Keratinocyte (primary cell): Measurements from ENCODE around the gene ST6GALNAC5. TPM values are rescaled to one million over a fixed set of nuclear protein-coding genes. Genes with fewer than 3 reads are reported as not detected.

ENCODE experiments used
- DNase-seq: peaks from one replicate; pipeline ENCODE4 v3.0.0-alpha.2; 2011; ENCODE audit warnings: low read depth, missing footprints, low spot score
- FAIRE-seq: peaks from 2 replicates; lab custom pipeline; 2011; peaks lifted over from hg19 to GRCh38; lab: Jason Lieb, UNC
- H2AFZ ChIP-seq: 2 replicates; pipeline ENCODE4 v1.6.0; 2012; ENCODE audit warnings: low read length, control low read depth, inconsistent platforms; ENCODE audit not compliant: control insufficient read depth
- H3K27ac ChIP-seq: 2 replicates; pipeline ENCODE4 v1.5.1; 2011; ENCODE audit warnings: low read length; ENCODE audit not compliant: control insufficient read depth, insufficient read depth
- H3K27me3 ChIP-seq: 3 replicates; pipeline ENCODE4 v1.6.0; 2011; ENCODE audit warnings: low read length; ENCODE audit not compliant: control insufficient read depth, insufficient read depth; ENCODE audit errors: extremely low read depth
- H3K36me3 ChIP-seq, 2 experiments: 2 replicates in 1 of 2; 3 replicates in 1 of 2; pipeline ENCODE4 v1.5.1; 2011; ENCODE audit warnings: low read length in 2 of 2, mild to moderate bottlenecking in 1 of 2; ENCODE audit not compliant: control insufficient read depth in 2 of 2, insufficient read depth in 2 of 2; ENCODE audit errors: extremely low read depth in 1 of 2
- H3K4me1 ChIP-seq: 3 replicates; pipeline ENCODE4 v1.5.1; 2011; ENCODE audit warnings: low read length; ENCODE audit not compliant: control insufficient read depth, insufficient read depth; ENCODE audit errors: extremely low read depth
- H3K4me2 ChIP-seq: 3 replicates; pipeline ENCODE4 v1.6.0; 2011; ENCODE audit warnings: low read depth, low read length; ENCODE audit not compliant: control insufficient read depth, insufficient read depth; ENCODE audit errors: extremely low read depth
- H3K4me3 ChIP-seq, 3 experiments: fragments of 200-600 bp in 1 of 3; sonication (generic) in 1 of 3; 2 replicates in 2 of 3; 3 replicates in 1 of 3; pipeline ENCODE4 v1.5.1; 2011 to 2016; ENCODE audit warnings: low read length in 3 of 3, mild to moderate bottlenecking in 3 of 3, control low read depth in 2 of 3, inconsistent platforms in 1 of 3, low read depth in 1 of 3, mixed read lengths in 1 of 3, mixed run types in 1 of 3, moderate library complexity in 1 of 3; ENCODE audit not compliant: control insufficient read depth in 2 of 3, insufficient read depth in 2 of 3; ENCODE audit errors: extremely low read depth in 1 of 3
- H3K79me2 ChIP-seq: 2 replicates; pipeline ENCODE4 v1.6.0; 2012; ENCODE audit warnings: low read length; ENCODE audit not compliant: control insufficient read depth, insufficient read depth
- H3K9ac ChIP-seq: 3 replicates; pipeline ENCODE4 v1.6.0; 2011; ENCODE audit warnings: low read length; ENCODE audit not compliant: control insufficient read depth, insufficient read depth; ENCODE audit errors: extremely low read depth
- H3K9me1 ChIP-seq: 3 replicates; pipeline ENCODE4 v1.6.0; 2011; ENCODE audit warnings: low read length; ENCODE audit not compliant: control insufficient read depth, insufficient read depth; ENCODE audit errors: extremely low read depth
- H3K9me3 ChIP-seq: 2 replicates; pipeline ENCODE4 v1.5.1; 2012; ENCODE audit warnings: low read depth, low read length; ENCODE audit not compliant: control insufficient read depth
- H4K20me1 ChIP-seq: 3 replicates; pipeline ENCODE4 v1.6.0; 2011; ENCODE audit warnings: low read length; ENCODE audit not compliant: control insufficient read depth, insufficient read depth; ENCODE audit errors: extremely low read depth
- CTCF ChIP-seq, 3 experiments: IDR thresholded peaks in 1 of 3; conservative IDR thresholded peaks in 1 of 3; optimal IDR thresholded peaks in 1 of 3; 2 replicates in 2 of 3; 3 replicates in 1 of 3; pipeline versions ENCODE3 to v1.5.1; 2011; ENCODE audit warnings: low read length in 3 of 3, mild to moderate bottlenecking in 3 of 3, moderate library complexity in 2 of 3, control low read depth in 1 of 3, inconsistent platforms in 1 of 3; ENCODE audit not compliant: insufficient read depth in 2 of 3; ENCODE audit errors: extremely low read depth in 1 of 3
- EZH2 ChIP-seq: IDR thresholded peaks from one replicate; pipeline ENCODE4 v1.6.1; 2012; ENCODE audit warnings: inconsistent platforms, mild to moderate bottlenecking, low read length, moderate library complexity
- dilution Hi-C: fragments of 300-500 bp; cut with MboI; formaldehyde crosslinking; loops from one replicate; pipeline ENCODE4 v1.7.0; 2020; ENCODE audit warnings: low sequenced_read_pairs; ENCODE audit not compliant: extremely low pct_ligation_motif_present
- polyA plus RNA-seq, 5 experiments: library from polyadenylated mRNA; depleted of rRNA in 3 of 5; stranded (reverse) in 3 of 5; stranded (forward) in 1 of 5; unstranded in 1 of 5; fragments of >200 nt; gene quantifications; 1 replicate in 1 of 5; 2 replicates in 3 of 5; 3 replicates in 1 of 5; pipeline versions ENCODE4 v1.2.1 to v1.2.3, GENCODE V29; 2011 to 2012; ENCODE audit warnings: missing spikeins in 2 of 5, low read depth in 1 of 5, low replicate concordance in 1 of 5

The ST6GALNAC5 gene
- polyA plus RNA-seq, 1 donor (not counting 4 experiments of a cell fraction or from before 2014, with no cell fraction given) = 12.8 TPM

GRCh38 chr1:76951153-76951552 lies 83.9 kb downstream of the ST6GALNAC5 start:
- H3K9ac ChIP-seq = no peak overlapping the region
- dilution Hi-C loops = no loop called here
- FAIRE-seq (peak; percentile 53), DNase-seq (no peak)
- no peaks in the 10 kb centered on the region for H3K79me2 ChIP-seq
- no peak overlapping the region for H3K4me3 ChIP-seq
- H3K9me3 ChIP-seq = no peaks in the 10 kb centered on the region
- H3K36me3 ChIP-seq = no peaks in the 10 kb centered on the region
- H3K4me2 ChIP-seq = no peak overlapping the region
- no peaks in the 10 kb centered on the region for H3K9me1 ChIP-seq
- no peak for TF ChIP-seq CTCF (optimal IDR thresholded peaks at IDR 0.05 in 1 of 3, IDR thresholded peaks at IDR 0.05 in 1 of 3, conservative IDR thresholded peaks at IDR 0.05 in 1 of 3; ENCODE audit: extremely low read depth in 1 of 3, insufficient read depth in 2 of 3, low read length in 3 of 3)
- TF ChIP-seq EZH2 = no peak
- no peak overlapping the region for H2AFZ ChIP-seq
- peaks cover 21% of the 10 kb centered on the region for H3K4me1 ChIP-seq
- no peaks in the 10 kb centered on the region for H4K20me1 ChIP-seq
- no peak overlapping the region for H3K27ac ChIP-seq
- no peaks in the 10 kb centered on the region for H3K27me3 ChIP-seq

- dilution Hi-C loops = no loop called here
- H3K9ac ChIP-seq = no peak overlapping the region
- no peak overlapping the region for H3K4me2 ChIP-seq
- H2AFZ ChIP-seq = no peak overlapping the region
- H4K20me1 ChIP-seq = no peaks in the 10 kb centered on the region
- no peaks in the 10 kb centered on the region for H3K9me3 ChIP-seq
- H3K4me1 ChIP-seq = peaks cover 1% of the 10 kb centered on the region
- H3K4me3 ChIP-seq = no peak overlapping the region
- DNase-seq = no peak
- no peaks in the 10 kb centered on the region for H3K79me2 ChIP-seq
- no peaks in the 10 kb centered on the region for H3K9me1 ChIP-seq
- H3K36me3 ChIP-seq = no peaks in the 10 kb centered on the region
- TF ChIP-seq EZH2 (no peak), CTCF (optimal IDR thresholded peaks at IDR 0.05 in 1 of 3, IDR thresholded peaks at IDR 0.05 in 1 of 3, conservative IDR thresholded peaks at IDR 0.05 in 1 of 3; ENCODE audit: extremely low read depth in 1 of 3, insufficient read depth in 2 of 3, low read length in 3 of 3) (no peak)
- FAIRE-seq = no peak
- H3K27ac ChIP-seq = no peak overlapping the region
- no peaks in the 10 kb centered on the region for H3K27me3 ChIP-seq
These were observed 88.4 kb downstream of the ST6GALNAC5 start for GRCh38 chr1:76955652-76956051.
